ENCODE measurements around the gene STAP1.

The STAP1 gene

DNA sequence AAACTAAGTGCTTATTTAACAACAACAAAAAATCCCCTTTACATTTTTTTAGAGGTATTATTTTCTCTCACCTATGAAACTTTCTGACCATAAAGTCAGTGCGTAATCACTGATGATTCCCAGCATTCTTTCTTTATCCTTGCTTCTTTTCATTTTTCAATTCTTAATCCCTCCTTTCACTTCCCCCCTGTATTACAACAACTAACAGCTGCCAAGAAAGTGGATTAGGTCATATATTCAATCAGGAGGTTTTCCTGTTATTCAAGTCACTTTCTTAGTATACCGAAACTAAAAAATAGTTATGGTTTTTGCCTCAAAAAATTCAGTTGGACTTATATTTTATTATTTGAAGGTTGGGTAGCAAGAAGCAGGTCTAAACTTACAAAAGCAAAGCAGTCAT, 2.1 kb upstream of the STAP1 start:
- DNase-seq (ENCODE audit: low read depth), result no peak

DNA sequence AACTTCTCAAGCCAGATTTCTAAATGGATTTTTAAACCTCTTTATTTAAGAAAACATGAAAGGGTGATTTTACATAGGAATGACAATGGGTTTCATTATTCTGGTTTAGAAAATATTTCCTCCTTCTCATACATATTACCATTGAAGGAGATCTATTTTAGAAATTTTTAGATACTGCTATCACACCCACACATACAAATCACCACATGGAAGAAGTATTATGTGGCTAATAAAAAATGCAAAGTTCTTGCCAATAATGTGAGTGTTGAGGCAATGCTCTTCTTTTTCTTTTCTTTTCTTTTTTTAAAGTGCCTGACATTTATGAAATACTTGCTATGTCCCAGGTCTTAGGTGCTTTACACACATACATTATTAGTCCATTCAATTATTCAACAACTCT, 6.8 kb downstream of the STAP1 start:
- DNase-seq (ENCODE audit: low read depth), result no peak

DNA sequence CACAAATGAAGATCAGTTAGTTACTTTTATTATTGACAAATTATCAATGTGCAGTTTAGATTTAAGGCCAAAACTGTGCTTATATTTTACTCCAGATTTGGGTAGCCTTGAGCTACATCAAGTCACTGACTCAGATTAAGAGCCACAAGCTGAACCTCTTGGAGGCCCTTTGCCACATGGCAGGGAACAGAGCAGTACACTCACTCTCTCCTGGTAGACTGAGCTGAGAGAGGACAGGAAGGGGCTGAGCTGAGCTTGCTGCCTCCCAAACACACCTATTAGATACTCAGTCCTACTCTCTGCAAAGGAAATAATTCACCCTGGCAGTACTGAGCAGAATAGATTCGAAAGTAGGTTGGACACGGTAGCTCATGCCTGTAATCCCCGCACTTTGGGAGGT, 7.8 kb downstream of the STAP1 start:
- DNase-seq (ENCODE audit: low read depth), result no peak

DNA sequence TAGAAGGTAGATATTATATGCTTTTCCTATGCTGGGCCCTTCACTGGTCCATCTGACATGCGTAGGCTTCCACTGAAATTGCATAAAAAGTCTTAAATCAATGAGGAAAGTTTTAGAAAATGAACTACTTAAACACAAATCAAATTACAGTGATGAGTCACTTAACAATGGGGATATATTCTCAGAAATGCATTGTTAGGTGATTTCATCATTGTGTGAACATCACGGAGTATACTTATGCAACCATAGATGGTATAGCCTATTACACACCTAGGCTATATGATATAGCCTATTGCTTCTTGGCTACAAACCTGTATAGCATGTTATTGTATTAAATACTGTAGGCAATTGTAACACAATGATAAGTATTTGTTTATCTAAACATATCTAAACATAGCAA, 10.3 kb downstream of the STAP1 start:
- no peak for DNase-seq (ENCODE audit: low read depth)

DNA sequence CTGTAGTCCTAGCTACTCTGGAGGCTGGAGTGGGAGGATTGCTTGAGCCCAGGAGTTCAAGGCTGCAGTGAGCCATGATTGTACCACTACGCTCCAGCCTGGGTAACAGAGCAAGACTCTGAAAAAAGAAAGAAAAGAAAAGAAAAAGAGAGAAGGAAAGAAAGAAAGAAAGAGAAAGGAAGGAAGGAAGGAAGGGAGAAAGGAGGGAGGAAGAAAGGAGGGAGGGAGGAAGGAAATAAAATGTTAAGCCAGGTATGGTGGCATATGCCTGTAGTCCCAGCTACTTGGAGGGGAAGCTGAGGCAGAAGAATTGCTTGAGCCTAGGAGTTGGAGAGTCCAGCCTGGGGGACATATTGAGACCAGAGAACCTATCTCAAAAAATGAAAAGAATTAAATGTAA, 12.0 kb downstream of the STAP1 start:
- DNase-seq (ENCODE audit: low read depth), result no peak

DNA sequence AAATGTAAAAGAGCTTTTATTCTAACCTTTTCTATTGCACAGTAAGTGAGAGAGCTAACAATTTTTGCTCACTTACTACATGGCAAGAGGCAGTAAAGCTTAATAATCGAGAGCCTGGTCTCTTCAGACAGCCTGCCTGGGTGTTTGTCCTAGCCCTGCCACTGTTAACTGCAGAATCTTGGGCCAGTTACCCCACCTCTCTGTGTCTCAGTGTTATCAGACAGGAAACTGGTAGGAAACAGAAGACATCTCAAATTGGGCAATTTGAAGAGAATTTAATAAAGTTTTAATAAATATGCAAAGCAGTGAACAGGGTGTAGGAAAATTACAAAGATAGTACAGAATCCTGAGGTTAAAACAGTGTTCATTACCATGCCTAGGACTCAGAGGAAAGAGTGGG, 13.4 kb downstream of the STAP1 start:
- no peak for DNase-seq (ENCODE audit: low read depth)

DNA sequence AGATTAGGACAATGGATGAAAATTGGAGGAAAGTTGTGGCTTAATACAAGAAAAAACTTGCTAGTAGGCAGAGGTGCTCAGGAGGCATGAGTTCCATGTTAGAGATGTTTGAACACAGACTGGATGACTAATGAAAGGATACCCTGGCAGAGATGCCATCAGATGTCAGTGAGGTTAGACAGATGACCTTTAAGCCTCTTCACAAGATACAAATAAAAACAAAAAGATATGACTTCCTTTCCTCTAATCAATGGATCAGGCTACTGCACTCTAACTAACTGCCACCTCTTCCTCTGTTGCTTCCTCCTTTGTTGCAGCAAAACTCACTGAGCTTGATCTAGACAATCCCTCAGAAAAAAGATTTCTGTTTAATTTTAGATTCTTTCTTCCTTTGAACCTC, 14.7 kb downstream of the STAP1 start:
- DNase-seq (ENCODE audit: low read depth), result no peak

DNA sequence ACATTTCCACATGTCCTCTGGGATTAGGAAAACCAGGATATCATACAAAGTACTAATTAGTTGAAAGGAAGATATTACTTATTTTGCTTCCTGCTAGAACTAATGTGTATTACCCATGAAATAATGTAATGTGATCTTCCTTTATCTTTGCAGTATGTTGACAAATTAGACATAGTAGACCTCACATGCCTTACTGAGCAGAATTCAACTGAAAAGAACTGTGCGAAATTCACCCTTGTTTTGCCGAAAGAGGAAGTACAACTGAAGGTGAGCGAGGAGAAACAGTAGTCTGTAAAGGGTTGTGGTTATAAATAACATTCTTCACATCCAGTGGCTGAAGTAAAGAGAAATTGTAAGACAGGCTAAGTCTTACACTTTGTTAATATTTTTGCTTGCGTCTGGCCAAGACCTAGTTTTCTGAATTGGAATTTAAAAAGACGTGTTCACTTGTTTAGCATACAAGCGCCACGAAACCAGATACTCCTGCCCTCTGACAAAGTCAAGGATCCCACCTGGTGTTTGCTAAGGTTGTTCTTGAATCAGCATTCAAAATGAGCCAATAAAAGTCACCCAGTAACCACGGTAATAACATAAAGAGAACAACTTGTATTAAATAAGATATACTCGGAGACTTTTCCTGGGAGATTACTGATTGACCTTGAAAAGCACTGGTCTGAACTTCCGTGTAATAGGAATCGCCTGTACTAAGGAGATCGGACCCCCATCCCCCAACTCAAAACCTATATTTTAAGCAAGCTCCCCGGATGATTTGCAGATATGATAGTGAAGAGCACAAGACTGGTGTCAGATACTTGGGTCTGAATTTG, 16.9 kb downstream of the STAP1 start:
- no peak for DNase-seq (ENCODE audit: low read depth)

DNA sequence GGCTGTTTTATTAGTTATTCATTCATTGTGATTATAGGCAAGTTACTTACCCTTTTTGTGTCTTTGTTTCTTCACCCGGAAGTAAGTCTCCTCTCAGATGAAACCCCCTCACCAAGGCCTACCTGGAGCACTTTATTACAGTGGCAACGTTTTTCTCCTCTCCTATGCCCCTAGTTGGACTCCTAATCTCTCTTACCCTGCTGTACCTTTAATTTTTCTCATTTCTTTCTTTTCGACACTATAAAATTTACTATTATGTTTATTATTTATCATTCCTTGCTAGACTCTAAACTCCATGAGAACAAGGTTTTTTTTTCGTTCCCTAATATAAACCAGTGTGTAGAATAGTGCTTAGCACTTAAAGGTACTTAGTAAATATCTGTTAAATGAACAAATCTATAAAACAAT, 17.5 kb downstream of the STAP1 start:
- no peak for DNase-seq (ENCODE audit: low read depth)

DNA sequence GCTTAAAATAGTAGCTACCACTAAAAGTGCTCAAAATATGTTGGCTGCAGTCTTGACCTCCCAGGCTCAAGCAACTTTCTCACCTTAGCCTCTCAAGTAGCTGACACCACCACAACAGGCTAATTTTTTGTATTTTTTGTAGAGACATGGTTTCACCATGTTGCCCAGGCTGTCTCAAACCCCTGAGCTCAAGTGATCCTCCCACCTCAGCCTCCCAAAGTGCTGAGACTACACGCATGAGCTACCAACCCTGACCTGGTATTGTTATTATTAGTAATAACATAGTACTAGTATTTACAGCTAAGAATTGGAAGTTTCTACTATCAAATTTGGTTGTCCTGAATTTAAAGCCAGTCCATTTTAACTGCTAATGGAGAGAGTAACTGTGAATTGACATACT, 18.0 kb downstream of the STAP1 start:
- no peak for DNase-seq (ENCODE audit: low read depth)

DNA sequence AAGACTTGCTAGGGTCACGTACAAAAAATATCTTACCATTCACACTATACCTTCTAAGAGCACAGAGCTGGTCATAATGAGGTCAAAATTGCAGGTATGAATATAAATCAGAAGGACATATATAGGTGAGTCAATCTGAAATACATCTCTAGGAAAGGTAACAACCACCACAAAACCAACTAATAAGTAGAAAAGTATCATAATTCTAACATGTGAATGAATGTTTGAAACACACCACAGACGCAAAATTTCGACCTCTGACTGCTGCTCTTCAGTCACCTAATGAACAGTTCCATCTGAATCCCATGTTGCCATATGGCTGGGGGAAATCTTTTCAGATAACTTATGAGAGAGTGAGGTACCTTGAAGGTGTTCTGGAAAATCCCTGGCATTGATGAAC, 22.1 kb downstream of the STAP1 start:
- no peak for DNase-seq (ENCODE audit: low read depth)

DNA sequence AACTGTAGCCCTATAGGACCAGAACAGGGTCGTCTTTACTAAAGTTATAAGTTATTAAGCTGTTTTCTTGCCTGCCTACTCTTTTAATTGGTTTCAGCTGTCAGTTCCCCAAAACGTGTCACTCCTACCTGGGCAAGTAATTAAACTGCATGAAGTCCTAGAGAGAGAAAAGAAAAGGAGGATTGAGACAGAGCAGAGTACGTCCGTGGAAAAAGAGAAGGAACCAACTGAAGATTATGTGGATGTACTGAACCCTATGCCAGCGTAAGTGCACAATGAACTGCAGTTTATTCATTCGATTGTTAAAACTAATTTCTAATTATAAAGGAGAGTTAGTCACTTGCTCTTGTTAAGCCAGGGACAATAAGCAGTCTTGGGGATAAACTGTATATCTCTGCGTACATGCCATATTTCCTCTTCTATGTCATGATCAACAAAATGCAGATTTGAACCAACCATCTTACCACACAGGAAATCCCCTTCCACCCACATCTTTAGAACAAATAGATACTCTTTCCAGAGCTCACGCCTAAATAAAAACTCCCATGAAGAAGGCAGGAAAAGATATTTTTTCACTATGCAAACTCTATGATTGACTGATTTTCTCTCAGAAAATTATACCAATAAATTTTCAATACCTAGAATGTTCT, 22.8 kb downstream of the STAP1 start:
- DNase-seq (ENCODE audit: low read depth), result no peak

DNA sequence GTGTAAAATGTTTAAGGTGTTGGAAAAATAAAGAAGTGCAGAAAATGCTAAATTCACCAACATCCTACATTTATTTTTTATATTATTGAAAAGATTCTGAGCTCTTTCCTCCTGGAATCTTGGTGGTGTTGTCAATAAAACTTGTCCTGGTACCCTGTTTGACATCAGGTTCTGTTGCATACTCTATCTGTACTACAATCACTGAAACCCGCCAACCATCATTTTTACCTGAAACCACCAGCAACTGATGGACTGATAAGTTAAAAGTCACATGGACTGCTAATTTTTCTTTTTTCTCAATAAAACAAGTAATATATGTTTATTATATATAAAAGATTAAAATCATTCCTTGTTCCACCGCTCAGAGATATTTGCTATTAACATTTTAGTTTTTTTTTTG, 23.4 kb downstream of the STAP1 start:
- no peak for DNase-seq (ENCODE audit: low read depth)

DNA sequence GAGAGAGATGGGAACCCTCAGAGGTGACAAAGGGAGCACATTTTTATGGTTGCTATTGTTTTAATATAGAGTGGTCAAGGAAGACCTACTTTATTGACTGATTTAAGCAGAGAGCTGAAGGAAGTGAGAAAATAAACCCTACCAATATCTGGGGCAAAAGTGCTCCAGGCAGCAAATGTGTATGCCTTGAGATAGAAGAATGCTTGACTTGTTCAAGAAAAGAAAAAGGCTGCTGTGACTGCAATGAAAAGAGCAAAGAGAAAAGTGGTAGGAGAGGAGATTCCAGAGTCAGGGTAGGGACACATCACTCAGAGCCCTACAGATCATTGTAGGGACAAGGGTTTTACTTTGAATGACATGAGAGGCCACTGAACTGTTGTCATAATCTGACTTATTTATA, 26.0 kb downstream of the STAP1 start:
- DNase-seq (ENCODE audit: low read depth), result no peak

DNA sequence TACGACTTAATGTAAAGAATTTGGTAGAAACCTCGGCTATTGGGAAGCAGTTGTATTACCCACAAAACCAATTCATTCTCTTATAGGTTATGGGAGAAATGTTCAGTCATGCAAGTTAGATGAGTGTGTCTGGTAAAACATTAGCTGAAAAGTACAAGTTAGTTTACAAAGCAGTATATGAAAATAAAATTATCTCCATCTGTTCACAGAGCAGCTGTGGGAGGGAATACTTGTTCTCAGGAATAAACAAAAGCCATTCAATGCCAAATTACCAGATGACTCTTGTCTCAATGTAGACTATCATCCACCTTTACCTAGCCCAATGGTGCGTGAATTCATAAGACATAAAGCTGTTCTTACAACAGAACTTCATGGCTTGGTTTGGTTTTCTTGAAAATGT, 28.6 kb downstream of the STAP1 start:
- DNase-seq (ENCODE audit: low read depth), result no peak

DNA sequence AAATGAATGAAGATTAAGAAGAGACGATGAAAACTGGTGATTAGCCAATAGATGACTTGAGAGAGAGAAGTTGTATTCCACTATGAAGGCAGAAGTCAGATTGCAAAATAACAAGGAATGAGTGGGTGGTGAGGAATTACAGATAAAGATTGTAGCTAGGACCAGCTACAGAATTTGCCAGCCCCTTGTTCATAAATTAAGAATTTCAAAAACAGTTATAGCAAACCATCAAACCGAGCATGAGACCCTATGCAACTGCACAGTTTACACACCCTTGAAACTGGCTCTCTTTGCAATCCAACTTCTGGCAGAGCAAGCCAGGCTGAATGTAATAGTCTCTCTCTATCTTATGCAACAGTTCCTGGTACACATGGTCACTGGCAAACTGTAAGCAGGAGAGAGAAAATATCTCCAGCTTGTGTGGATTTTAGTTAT, 35.2 kb downstream of the STAP1 start:
- DNase-seq (ENCODE audit: low read depth), result no peak

DNA sequence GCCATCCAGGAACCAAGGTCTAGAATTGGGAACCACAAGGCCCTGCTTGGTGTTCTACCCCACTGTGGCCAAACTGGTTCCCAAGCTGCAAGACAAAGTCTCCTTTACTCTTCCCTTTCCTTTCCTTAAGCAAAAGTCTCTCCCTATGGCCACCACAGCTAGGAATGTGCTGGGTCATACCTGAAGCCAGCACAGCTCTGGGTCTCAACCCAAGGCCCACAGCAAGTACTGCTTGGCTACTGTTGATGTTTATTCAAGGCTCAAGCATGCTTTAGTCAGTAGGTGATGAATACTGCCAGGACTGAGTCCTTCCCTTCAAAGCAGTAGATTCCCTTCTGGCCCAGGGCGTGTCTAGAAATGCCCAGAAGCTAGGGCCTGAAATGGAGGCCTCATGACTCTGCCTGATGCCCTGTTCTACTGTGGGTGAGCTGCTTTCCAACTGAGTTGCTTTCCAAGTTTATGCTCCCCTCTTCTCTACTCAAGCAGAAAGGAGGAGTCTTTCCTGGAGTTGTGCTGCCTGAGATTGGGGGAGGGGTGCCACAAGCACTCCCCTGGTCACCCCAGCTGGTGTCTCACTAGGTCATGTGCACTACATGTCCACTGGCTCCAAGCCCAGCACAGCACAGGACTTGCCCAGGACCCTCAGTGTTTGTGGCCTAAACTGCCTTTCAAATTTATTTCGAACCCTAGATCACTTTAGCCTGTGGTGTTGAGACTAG, 44.9 kb downstream of the STAP1 start:
- no peak for DNase-seq (ENCODE audit: low read depth)

DNA sequence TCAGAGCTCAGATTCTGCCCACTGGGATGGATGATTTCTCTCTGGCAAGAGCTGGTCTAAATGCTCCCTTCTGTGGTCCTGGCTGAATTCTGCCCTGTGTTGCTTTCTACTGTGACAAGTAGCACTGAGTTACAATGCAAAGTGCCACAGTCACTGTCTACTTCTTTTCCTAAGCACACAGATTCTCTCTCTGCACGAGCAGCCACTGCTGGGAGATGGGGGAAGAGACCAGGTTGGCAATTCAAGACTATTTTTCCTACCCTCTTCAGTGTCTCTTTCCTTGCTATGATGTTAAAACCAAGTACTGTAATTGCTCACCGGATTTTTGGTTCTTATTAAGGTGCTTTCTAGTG, 45.5 kb downstream of the STAP1 start:
- no peak for DNase-seq (ENCODE audit: low read depth)

DNA sequence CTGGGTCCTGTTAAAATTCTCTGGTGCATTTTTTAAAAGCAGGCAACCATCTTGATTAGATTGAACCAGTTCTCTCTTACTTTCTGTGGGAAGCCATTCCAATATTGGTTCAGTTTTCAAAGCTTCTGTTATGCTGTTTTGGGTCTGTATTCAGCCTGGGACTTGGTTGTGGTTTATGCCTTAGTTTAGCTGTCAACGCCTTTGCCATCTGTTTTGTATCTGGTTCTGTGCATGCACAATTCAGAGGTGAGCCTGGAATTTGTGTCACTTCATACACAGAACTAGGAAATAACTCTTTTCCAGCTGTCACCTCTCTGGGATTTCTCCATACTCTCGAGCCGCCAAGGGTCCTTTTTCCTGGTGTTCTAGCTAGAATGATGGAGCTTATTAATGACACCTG, 46.2 kb downstream of the STAP1 start:
- DNase-seq (ENCODE audit: low read depth), result no peak

DNA sequence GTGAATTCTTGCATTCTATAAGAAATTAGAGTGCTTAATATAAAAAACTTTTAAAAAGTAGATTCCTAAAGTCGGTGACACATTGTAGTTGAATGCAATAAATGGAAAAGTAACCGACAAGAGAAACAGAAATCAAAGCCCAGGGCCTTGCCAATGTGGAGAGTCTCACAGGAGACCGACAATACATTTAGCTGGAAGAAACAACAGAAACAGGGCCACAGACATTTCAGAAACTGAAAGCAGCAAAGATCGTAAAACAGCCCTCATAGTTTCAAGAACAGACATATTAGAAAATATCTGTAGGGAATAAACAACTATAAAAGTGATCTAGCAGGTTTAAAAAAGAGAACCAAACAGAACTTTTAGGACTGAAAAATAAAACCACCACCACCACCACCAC, 49.5 kb downstream of the STAP1 start:
- no peak for DNase-seq (ENCODE audit: low read depth)

DNA sequence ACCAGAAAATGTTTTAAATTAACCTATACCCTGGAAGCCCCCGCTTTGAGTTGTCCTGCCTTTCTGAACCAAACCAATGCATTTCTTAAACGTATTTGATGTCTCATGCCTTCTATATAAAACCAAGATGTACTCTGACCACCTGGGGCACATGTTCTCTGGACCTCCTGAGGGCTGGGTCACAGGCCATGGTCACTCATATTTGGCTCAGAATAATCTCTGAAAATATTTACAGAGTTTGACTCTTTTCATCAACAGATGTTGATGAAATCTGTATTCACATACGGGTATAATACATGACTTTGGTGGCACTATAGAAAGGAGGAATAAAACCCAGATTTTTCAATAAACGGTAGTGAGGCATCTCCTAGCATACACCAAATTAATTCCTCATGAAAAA, 55.7 kb downstream of the STAP1 start:
- DNase-seq (ENCODE audit: low read depth), result no peak

DNA sequence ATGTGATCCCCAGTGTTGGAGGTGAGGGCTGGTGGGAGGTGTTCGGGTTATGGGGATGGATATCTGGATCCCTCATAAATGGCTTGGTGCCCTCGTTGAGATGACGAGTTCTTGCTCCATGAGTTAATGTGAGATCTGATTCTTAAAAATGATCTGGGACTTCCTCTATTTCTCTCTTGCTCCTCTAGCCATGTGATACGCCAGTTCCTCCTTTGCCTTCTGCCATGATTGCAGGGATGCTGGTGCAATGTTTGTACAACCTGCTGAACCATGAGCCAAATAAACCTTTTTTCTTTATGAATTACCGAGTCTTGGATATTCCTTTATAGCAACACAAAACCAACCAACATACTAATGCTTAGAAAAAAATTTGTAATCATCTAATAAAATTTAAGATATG, 56.6 kb downstream of the STAP1 start:
- DNase-seq (ENCODE audit: low read depth), result no peak

DNA sequence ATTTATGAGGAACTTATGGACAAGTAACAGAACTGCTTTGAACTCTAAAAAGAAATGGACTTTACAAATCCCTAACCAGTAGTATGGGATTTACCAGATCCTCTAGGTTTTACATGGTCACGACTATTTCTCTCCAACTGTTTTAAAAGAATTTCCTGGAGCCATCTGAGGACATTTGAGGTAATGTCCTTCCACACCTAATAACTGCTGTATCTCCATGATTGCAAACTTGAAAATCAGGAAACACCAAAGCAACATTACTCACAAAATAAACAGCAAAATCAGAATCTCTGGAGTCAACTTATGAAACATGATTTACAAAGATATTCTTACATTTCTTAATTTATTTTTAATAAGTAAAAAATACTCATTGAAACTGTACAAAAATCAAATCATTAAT, 58.0 kb downstream of the STAP1 start:
- no peak for DNase-seq (ENCODE audit: low read depth)

All from GM04504 (cell line).